ENCODE results near the gene PTPRJ.

The PTPRJ gene

GRCh38 chr11:48043111-48043990 is 63.0 kb downstream of the PTPRJ start:
- H3K4me3 ChIP-seq (ENCODE audit: low read length): no peak overlapping the region
- no peak for TF ChIP-seq ZNF274 (IDR thresholded peaks at IDR 0.05; ENCODE audit: low read depth, low read length)

GRCh38 chr11:48043991-48044512 is 63.7 kb downstream of the PTPRJ start:
- no peak for TF ChIP-seq ZNF274 (IDR thresholded peaks at IDR 0.05; ENCODE audit: low read depth, low read length)
- no peak overlapping the region for H3K4me3 ChIP-seq (ENCODE audit: low read length)

GRCh38 chr11:48044577-48044976 is 64.2 kb downstream of the PTPRJ start:
- H3K4me3 ChIP-seq (ENCODE audit: low read length): no peak overlapping the region
- no peak for TF ChIP-seq ZNF274 (IDR thresholded peaks at IDR 0.05; ENCODE audit: low read depth, low read length)

GRCh38 chr11:48045536-48045935 is 65.2 kb downstream of the PTPRJ start:
- H3K4me3 ChIP-seq (ENCODE audit: low read length): no peak overlapping the region
- no peak for TF ChIP-seq ZNF274 (IDR thresholded peaks at IDR 0.05; ENCODE audit: low read depth, low read length)

GRCh38 chr11:48047616-48048015 is 67.3 kb downstream of the PTPRJ start:
- TF ChIP-seq ZNF274 (IDR thresholded peaks at IDR 0.05; ENCODE audit: low read depth, low read length): no peak
- no peak overlapping the region for H3K4me3 ChIP-seq (ENCODE audit: low read length)

GRCh38 chr11:48049036-48049435 is 68.7 kb downstream of the PTPRJ start:
- no peak for TF ChIP-seq ZNF274 (IDR thresholded peaks at IDR 0.05; ENCODE audit: low read depth, low read length)
- no peak overlapping the region for H3K4me3 ChIP-seq (ENCODE audit: low read length)

- TF ChIP-seq ZNF274 (IDR thresholded peaks at IDR 0.05; ENCODE audit: low read depth, low read length): no peak
- no peak overlapping the region for H3K4me3 ChIP-seq (ENCODE audit: low read length)
These were observed 69.9 kb downstream of the PTPRJ start for GRCh38 chr11:48050304-48050703.

- H3K4me3 ChIP-seq (ENCODE audit: low read length): no peak overlapping the region
- TF ChIP-seq ZNF274 (IDR thresholded peaks at IDR 0.05; ENCODE audit: low read depth, low read length): no peak
These were observed 71.0 kb downstream of the PTPRJ start for GRCh38 chr11:48051217-48051830.

- no peak overlapping the region for H3K4me3 ChIP-seq (ENCODE audit: low read length)
- TF ChIP-seq ZNF274 (IDR thresholded peaks at IDR 0.05; ENCODE audit: low read depth, low read length): no peak
These were observed 72.1 kb downstream of the PTPRJ start for GRCh38 chr11:48052183-48053044.

- no peak overlapping the region for H3K4me3 ChIP-seq (ENCODE audit: low read length)
- TF ChIP-seq ZNF274 (IDR thresholded peaks at IDR 0.05; ENCODE audit: low read depth, low read length): no peak
These were observed 74.6 kb downstream of the PTPRJ start for GRCh38 chr11:48054994-48055291.

GRCh38 chr11:48055292-48056132 is 75.2 kb downstream of the PTPRJ start:
- H3K4me3 ChIP-seq (ENCODE audit: low read length): no peak overlapping the region
- TF ChIP-seq ZNF274 (IDR thresholded peaks at IDR 0.05; ENCODE audit: low read depth, low read length): no peak

- TF ChIP-seq ZNF274 (IDR thresholded peaks at IDR 0.05; ENCODE audit: low read depth, low read length): no peak
- H3K4me3 ChIP-seq (ENCODE audit: low read length): no peak overlapping the region
These were observed 76.2 kb downstream of the PTPRJ start for GRCh38 chr11:48056325-48057183.

GRCh38 chr11:48058064-48058463 is 77.7 kb downstream of the PTPRJ start:
- H3K4me3 ChIP-seq (ENCODE audit: low read length): no peak overlapping the region
- no peak for TF ChIP-seq ZNF274 (IDR thresholded peaks at IDR 0.05; ENCODE audit: low read depth, low read length)
